Thyroid gland (tissue), 4 donors: ENCODE data around the gene KRTAP19-2. TPM values are rescaled to one million over a fixed set of nuclear protein-coding genes. Genes with fewer than 3 reads are reported as not detected.
A peak's percentile ranks its signal among the peaks of the same experiment; 100 is the strongest.

Source experiments
- DNase-seq, 2 donors: peaks; one replicate each; pipeline ENCODE4 v3.0.0-alpha.2; 2019
- H3K27ac ChIP-seq, 3 donors: fragments of 200-600 bp; sonication (generic); 1 replicate in 2 of 3; 2 replicates in 1 of 3; pipeline ENCODE4 v1.5.1; 2016 to 2019; ENCODE audit warnings: mild to moderate bottlenecking in 1 of 3, moderate library complexity in 1 of 3
- H3K27me3 ChIP-seq: fragments of 200-600 bp; sonication (generic); one replicate; pipeline ENCODE4 v1.5.1; 2019
- H3K36me3 ChIP-seq, 2 donors: fragments of 200-600 bp; sonication (generic); one replicate each; pipeline ENCODE4 v1.5.1; 2016 to 2019
- H3K4me1 ChIP-seq, 2 donors: fragments of 200-600 bp; sonication (generic); one replicate each; pipeline ENCODE4 v1.5.1; 2017 to 2019
- H3K4me3 ChIP-seq, 3 donors: fragments of 200-600 bp; sonication (generic); replicated peaks in 1 of 3; 1 replicate in 2 of 3; 2 replicates in 1 of 3; pipeline ENCODE4 v1.5.1; 2016; ENCODE audit warnings: mild to moderate bottlenecking in 1 of 3
- H3K9me3 ChIP-seq: fragments of 200-600 bp; sonication (generic); one replicate; pipeline ENCODE4 v1.5.1; 2017
- CTCF ChIP-seq, 6 experiments: fragments of 200-600 bp in 3 of 6; fragments of 450-650 bp in 3 of 6; sonication (generic) in 3 of 6; IDR thresholded peaks; one replicate each; pipeline ENCODE4 v1.5.1; 2016 to 2019; ENCODE audit warnings: antibody characterized with exemption in 6 of 6, mild to moderate bottlenecking in 2 of 6, inconsistent platforms in 1 of 6, moderate library complexity in 1 of 6
- POLR2A ChIP-seq, 2 donors: fragments of 450-650 bp; IDR thresholded peaks; one replicate each; pipeline ENCODE4 v1.6.1; 2017; ENCODE audit warnings: antibody characterized with exemption in 2 of 2, mild to moderate bottlenecking in 2 of 2, moderate library complexity in 1 of 2
- WGBS, 2 donors: methylation state at CpG; one replicate each; pipeline ENCODE4 v1.1.5; 2017; 5-methylcytosine and 5-hydroxymethylcytosine counted together
- intact Hi-C: fragments of 100-400 bp; cut with DNase I; formaldehyde crosslinking; loops from one replicate; pipeline ENCODE4 v1.15.1; 2023
- small RNA-seq: library from RNA; depleted of rRNA; stranded (forward); fragments of <200 nt; gene quantifications from one replicate; pipeline ENCODE3, GENCODE V24; 2016
- total RNA-seq, 4 donors: library from RNA; depleted of rRNA; stranded (reverse); fragments of >200 nt; gene quantifications; one replicate each; pipeline ENCODE4 v1.2.3, GENCODE V29; 2016

KRTAP19-2 gene
- total RNA-seq, 4 donors from 2014 or later: not detected

GRCh38 chr21:30447056-30447455 is 40.2 kb downstream of the KRTAP19-2 start:
- Histone ChIP-seq H3K36me3 (no peaks in the 10 kb centered on the region), H3K27ac (no peak overlapping the region), H3K4me3 (no peak overlapping the region), H3K9me3 (no peaks in the 10 kb centered on the region), H3K27me3 (no peaks in the 10 kb centered on the region), H3K4me1 (no peaks in the 10 kb centered on the region)
- no peak for TF ChIP-seq POLR2A (IDR thresholded peaks at IDR 0.05)
- TF ChIP-seq CTCF (IDR thresholded peaks at IDR 0.05): no peak
- 43 to 44% methylated on average over 4 of the region's 4 CpGs for WGBS, 2 donors
- intact Hi-C loops: no loop called here
- no peak for DNase-seq

- TF ChIP-seq CTCF (IDR thresholded peaks at IDR 0.05) (peak in 2 of 6 experiments; percentile 15 to 20), POLR2A (IDR thresholded peaks at IDR 0.05) (no peak)
- no peak overlapping the region for H3K27ac ChIP-seq
- peak in 1 of 2 donors; percentile 10 for DNase-seq
- H3K4me3 ChIP-seq: no peak overlapping the region
- no peaks in the 10 kb centered on the region for H3K4me1 ChIP-seq
- H3K27me3 ChIP-seq: no peaks in the 10 kb centered on the region
- H3K9me3 ChIP-seq: no peaks in the 10 kb centered on the region
- H3K36me3 ChIP-seq: no peaks in the 10 kb centered on the region
- intact Hi-C loops: no loop called here
- WGBS, 2 donors: 58 to 75% methylated on average over 1 of the region's 1 CpG
Measured at GRCh38 chr21:30444204-30444603, 43.0 kb downstream of the KRTAP19-2 start.

- DNase-seq: no peak
- Histone ChIP-seq H3K4me1 (no peaks in the 10 kb centered on the region), H3K27me3 (no peaks in the 10 kb centered on the region), H3K9me3 (no peaks in the 10 kb centered on the region), H3K4me3 (no peak overlapping the region), H3K27ac (no peak overlapping the region), H3K36me3 (no peaks in the 10 kb centered on the region)
- TF ChIP-seq POLR2A (IDR thresholded peaks at IDR 0.05): no peak
- TF ChIP-seq CTCF (IDR thresholded peaks at IDR 0.05): no peak
- intact Hi-C loops: no loop called here
Measured at GRCh38 chr21:30443226-30443625, 44.0 kb downstream of the KRTAP19-2 start.

GRCh38 chr21:30439975-30440374 is 47.3 kb downstream of the KRTAP19-2 start, which contains the start of gene KRTAP15-1:
TSS of gene KRTAP15-1 (plus strand) at chr21:30440275. CDS start at chr21:30440328, 53 bp downstream.
- no peaks in the 10 kb centered on the region for H3K36me3 ChIP-seq
- intact Hi-C loops: no loop called here
- WGBS, 2 donors: 94 to 95% methylated on average over 5 of the region's 5 CpGs
- no peaks in the 10 kb centered on the region for H3K4me1 ChIP-seq
- H3K27ac ChIP-seq: no peak within 1 kb of the TSS
- H3K4me3 ChIP-seq: no peak within 1 kb of the TSS
- H3K9me3 ChIP-seq: no peaks in the 10 kb centered on the region
- DNase-seq: no peak
- H3K27me3 ChIP-seq: no peaks in the 10 kb centered on the region
- no peak for TF ChIP-seq CTCF (IDR thresholded peaks at IDR 0.05)

Small RNAs within 50 kb of the gene (small RNA-seq; reads per million reads assigned to genes)
- gene AP000567.1: not detected
- gene KRTAP19-10P: not detected
- gene KRTAP19-11P: not detected
- gene KRTAP19-9P: not detected

Other genes with a start within 250 kb of the KRTAP19-2 start
- not detected for gene KRTAP24-1, start 204.5 kb downstream of the KRTAP19-2 start, total RNA-seq
- not detected for gene KRTAP25-1, start 197.9 kb downstream of the KRTAP19-2 start, total RNA-seq
- gene KRTAP26-1, start 167.1 kb downstream of the KRTAP19-2 start, total RNA-seq: not detected
- gene KRTAP27-1, start 149.7 kb downstream of the KRTAP19-2 start, total RNA-seq: not detected
- not detected for gene KRTAP23-1, start 138.8 kb downstream of the KRTAP19-2 start, total RNA-seq
- gene KRTAP13-2, start 115.2 kb downstream of the KRTAP19-2 start, total RNA-seq: not detected
- not detected for gene KRTAP13-1, start 91.4 kb downstream of the KRTAP19-2 start, total RNA-seq
- gene KRTAP13-3, start 61.5 kb downstream of the KRTAP19-2 start, total RNA-seq: not detected
- gene KRTAP13-4, start 57.2 kb downstream of the KRTAP19-2 start, total RNA-seq: not detected
- gene KRTAP15-1, start 47.2 kb downstream of the KRTAP19-2 start, total RNA-seq: not detected
- not detected for gene KRTAP19-1, start 7.1 kb downstream of the KRTAP19-2 start, total RNA-seq
- gene KRTAP19-3, start 4.6 kb upstream of the KRTAP19-2 start, total RNA-seq: not detected
- gene KRTAP19-4, start 9.7 kb upstream of the KRTAP19-2 start, total RNA-seq: not detected
- not detected for gene KRTAP19-5, start 14.7 kb upstream of the KRTAP19-2 start, total RNA-seq
- not detected for gene KRTAP19-6, start 54.4 kb upstream of the KRTAP19-2 start, total RNA-seq
- not detected for gene KRTAP19-7, start 73.9 kb upstream of the KRTAP19-2 start, total RNA-seq
- gene KRTAP22-2, start 103.0 kb upstream of the KRTAP19-2 start, total RNA-seq: not detected
- gene KRTAP6-3, start 105.0 kb upstream of the KRTAP19-2 start, total RNA-seq: not detected
- not detected for gene KRTAP6-2, start 111.5 kb upstream of the KRTAP19-2 start, total RNA-seq
- not detected for gene KRTAP22-1, start 113.7 kb upstream of the KRTAP19-2 start, total RNA-seq
- gene KRTAP6-1, start 126.5 kb upstream of the KRTAP19-2 start, total RNA-seq: not detected
- gene KRTAP20-1, start 129.0 kb upstream of the KRTAP19-2 start, total RNA-seq: not detected
- not detected for gene KRTAP20-4, start 133.2 kb upstream of the KRTAP19-2 start, total RNA-seq
- gene KRTAP20-2, start 147.8 kb upstream of the KRTAP19-2 start, total RNA-seq: not detected
- not detected for gene KRTAP20-3, start 155.4 kb upstream of the KRTAP19-2 start, total RNA-seq
- gene KRTAP21-3, start 231.3 kb upstream of the KRTAP19-2 start, total RNA-seq: not detected